Measurements from ENCODE around the gene SYNJ1.
"Not testable (repeated sequence)": the region's sequence is repeated elsewhere in the genome, so short reads cannot be mapped to it uniquely, and the experiment has no call there.

Gene SYNJ1

DNA sequence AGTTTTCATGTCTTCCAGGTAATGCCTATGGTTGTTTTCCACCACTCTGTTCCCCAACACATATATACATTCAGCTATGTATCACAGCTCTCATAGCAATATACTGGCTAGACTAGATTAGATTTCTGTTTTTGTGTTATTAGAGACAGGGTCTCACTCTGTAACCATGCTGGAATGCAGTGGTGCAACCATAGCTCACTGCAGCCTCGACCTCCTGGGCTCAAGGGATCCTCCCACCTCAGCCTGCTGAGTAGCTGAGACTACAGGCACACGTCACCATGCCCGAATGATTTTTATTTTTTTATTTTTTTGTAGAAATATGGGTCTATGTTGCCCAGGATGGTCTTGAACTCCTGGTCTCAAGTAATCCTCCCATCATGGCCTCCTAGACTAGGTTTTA lies 37.7 kb downstream of the SYNJ1 start:
- no peak for DNase-seq (ENCODE audit: low spot score)

DNA sequence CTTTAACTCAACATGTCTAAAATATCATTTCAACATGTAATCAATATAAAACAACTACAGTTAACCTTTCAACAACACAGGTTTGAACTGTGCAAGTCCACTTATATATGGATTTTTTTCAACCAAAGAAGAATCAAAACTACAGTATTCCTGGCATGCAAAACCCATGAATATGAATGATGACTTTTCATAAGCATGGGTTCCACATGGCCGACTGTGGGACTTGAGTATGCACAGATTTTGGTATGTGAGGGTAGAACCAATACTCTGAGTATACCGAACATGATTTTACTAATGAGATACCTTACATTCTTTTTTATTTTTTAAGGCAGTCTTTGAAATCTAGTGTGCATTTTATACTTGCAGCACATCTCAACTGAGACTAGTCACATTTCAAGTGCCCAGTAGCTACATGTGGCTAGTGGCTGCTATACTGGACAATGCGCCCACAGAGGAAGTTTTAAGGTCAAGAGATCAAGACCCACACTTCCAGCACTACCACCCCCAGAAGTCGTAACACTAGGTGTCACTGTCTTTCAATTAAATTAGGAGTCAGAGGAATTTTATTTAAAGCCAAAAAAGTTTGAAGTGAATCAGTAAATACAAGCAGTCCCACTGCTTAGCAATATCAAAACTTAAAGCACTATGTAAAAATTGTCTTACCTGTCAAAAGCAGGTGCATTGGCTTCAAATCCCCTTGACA lies 40.0 kb downstream of the SYNJ1 start:
- DNase-seq (ENCODE audit: low spot score) = no peak

- DNase-seq (ENCODE audit: low spot score) = no peak
Observed at GRCh38 chr21:32682696-32683474, 44.9 kb downstream of the SYNJ1 start.

DNA sequence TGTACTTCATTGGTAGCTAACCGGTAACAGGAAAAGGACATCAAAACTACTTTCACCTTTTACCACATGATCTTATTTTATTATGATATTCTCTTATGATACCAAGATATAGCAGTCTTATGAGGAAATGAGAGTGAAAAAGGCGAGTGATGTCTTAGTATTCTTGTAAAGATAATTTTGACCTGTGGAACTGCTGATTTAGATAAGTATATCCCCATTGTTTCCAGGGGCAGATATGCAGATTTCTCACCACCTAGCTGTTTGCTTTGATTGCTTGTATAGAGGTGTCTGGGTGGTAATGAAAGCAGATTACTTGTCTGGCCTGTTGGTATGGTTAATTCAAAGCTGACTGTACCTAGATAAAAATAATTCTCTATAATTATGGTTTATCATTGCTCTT lies 53.1 kb downstream of the SYNJ1 start:
- DNase-seq (ENCODE audit: low spot score) = no peak

DNA sequence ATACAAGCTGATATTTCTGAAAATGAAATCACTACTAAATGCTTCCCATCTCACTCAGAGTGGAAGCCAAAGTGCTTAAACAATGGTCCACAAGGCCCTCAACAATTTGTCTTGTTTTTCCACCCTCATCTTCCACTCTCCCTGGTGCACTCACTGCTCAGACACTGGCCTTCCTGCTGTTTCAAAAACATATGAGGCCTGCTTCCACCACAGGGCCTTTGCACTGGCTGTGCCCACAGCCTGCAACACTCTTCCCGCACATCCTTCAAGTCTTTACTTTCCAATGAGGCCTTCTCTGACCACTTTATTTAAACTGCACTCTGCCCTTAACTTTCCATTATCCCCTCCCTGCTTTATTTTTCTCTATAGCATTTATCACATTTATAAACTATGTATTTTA lies 53.8 kb downstream of the SYNJ1 start:
- DNase-seq (ENCODE audit: low spot score) = no peak

DNA sequence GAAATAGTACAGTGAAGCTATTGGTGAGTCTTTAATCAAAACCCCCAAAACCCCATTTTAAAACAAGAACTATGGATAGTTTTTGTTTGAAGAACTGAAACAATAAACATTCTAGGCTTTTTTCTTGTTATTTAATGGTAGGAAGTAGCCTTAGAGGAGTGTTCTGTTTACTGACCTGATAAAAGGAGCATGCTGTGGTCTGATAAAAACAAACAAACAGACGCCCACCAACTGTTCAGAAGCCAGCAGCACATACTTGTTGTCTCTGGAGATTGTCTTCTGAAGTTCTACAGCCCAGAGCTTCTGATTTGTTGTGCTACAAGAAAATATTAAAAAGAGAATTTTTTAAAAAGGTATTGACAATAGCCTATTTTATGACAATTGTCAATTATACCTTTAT lies 61.6 kb downstream of the SYNJ1 start:
- no peak for DNase-seq (ENCODE audit: low spot score)

DNA sequence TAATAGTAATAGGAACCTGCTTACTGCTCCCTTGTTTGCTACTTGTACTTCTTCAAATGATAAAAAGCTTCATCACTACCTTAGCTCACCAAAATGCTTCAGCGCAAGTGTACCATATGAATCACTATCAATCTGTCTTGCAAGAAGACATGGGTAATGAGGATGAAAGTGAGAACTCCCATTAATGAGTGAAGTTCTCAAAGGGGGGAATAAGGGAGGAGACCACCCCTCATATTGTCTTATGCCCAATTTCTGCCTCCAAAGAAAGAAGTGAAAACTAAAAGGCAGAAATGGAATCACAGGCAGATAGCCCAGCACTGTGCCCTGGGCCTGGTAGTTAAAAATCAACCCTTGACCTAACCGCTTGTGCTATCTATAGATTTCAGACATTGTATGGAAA lies 63.7 kb downstream of the SYNJ1 start:
- not testable (repeated sequence) for DNase-seq (ENCODE audit: low spot score)

GRCh38 chr21:32661981-32662380 lies 65.8 kb downstream of the SYNJ1 start:
- DNase-seq (ENCODE audit: low spot score) = not testable (repeated sequence)

DNA sequence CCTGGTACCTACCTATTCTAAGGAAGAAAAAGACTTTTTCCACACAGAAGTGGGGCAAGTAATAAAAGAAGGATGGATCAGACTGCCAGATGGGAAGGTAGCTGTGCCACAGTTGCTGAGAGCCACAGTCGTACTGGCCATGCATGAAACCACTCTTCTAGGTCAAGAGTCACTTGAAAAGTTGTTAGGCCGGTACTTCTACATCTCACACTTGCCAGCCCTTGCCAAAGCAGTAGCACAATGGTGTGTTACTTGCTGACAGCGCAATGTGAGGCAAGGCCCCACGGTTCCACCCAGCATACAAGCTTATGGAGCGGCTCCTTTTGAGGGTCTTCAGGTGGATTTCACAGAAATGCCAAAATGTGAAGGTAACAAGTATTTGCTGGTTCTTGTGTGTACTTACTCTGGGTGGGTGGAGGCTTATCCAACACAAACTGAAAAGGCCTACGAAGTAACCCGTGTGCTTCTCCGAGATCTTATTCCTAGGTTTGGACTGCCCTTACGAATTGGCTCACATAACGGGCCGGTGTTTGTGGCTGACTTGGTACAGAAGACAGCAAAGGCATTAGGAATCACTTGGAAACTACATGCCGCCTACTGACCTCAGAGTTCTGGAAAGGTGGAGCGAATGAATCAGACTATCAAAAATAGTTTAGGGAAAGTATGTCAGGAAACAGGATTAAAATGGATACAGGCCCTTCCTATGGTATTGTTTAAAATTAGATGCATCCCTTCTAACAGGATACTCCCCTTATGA lies 66.6 kb downstream of the SYNJ1 start:
- peak; percentile 6 for DNase-seq (ENCODE audit: low spot score)

- DNase-seq (ENCODE audit: low spot score) = no peak
Observed at GRCh38 chr21:32658524-32658923, 69.3 kb downstream of the SYNJ1 start.

DNA sequence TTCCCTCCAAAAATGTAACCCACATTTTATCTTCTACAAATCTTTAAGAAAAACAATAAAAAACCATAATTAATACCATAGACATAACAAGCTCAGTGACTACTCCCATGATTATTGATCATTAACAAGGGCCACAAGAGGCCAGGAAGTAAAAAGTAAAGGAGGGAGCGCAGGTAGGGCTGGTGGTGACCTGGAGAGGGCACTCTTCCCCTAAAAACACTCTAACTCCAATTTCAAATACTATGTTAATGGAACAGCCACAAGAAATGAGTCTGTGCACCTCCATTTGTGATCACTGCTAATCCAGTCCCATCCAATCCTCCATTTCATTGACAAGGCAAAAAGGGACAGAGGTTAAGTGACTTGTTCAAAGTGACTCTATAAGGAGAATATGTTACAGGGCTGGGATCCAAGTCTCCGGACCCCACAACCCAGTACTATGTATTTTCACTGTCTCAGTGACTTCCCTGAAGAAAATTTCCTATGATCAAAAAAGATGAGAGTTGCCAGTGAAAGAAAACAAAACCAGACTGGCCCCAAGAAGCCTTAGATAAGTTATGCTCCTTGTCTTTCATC lies 74.4 kb downstream of the SYNJ1 start:
- DNase-seq (ENCODE audit: low spot score) = no peak

DNA sequence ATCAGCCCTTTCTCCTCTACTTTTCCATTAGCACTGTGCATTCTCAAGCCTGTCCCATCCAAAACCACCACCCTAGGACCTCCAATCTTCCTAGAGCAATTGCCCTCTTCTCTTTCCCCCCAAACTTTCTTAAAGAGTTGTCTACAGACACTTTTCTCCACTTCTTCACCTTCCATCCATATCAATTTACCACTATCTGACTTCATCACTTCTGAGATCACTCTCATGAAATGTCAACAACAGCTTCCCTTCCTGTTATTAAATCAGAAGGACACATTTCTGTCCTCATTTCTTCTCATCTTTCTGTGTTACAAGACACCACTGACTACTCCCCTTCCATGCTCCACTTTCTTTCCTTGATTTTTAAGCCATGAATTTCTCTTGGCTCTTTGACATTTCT lies 79.6 kb downstream of the SYNJ1 start:
- DNase-seq (ENCODE audit: low spot score) = no peak

- no peak for DNase-seq (ENCODE audit: low spot score)
Observed at GRCh38 chr21:32645261-32646182, 82.3 kb downstream of the SYNJ1 start.

DNA sequence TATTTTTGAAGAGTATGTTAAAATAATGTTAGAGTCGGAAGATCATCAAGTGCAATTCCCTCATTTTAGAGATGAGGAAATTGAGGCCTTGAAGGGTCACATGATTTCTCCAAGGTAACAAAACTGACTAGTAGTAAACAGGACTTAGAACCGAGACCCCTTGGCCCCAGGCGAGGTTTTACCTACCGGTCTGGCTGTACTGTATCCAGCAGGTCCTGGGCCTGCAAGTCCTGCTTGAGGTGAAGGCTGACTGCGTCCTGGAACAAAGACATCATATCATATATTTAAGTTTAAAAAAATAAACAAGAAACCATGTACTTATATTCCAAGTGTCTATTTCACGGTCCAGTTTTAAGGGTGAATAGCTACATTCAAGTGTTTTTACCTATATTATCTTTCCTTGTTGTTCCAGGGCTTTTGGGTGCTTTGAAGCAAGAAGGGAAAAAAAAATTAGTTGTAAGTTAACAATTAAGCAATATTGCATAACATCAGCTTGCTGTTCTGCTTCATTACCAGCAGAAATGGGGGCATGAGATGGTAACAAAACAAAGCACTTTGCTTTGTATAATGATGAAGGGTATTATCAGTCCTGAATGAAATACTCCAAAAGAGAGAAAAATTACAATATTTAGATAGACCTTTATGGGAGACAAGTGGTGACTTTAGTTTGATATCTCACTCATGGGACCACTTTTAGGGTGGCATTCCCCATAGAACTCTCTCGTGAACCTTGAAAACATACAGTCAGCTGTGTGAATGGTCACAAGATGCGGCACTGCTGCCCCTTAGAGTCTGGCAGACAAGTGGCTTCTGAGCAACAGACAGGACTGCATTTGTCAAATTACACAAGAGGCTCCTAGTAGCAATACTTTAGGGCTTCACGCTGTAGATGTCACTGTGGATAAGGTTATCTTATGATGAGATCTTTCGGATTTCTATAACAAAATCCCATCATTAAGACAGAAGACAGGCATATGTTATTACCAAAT lies 85.8 kb downstream of the SYNJ1 start:
- no peak for DNase-seq (ENCODE audit: low spot score)

- no peak for DNase-seq (ENCODE audit: low spot score)
Observed at GRCh38 chr21:32626621-32627196, 101.1 kb downstream of the SYNJ1 start.

GRCh38 chr21:32618218-32618617 lies 109.6 kb downstream of the SYNJ1 start:
- not testable (repeated sequence) for DNase-seq (ENCODE audit: low spot score)

GRCh38 chr21:32613436-32614043 lies 114.3 kb downstream of the SYNJ1 start:
- DNase-seq (ENCODE audit: low spot score) = no peak

- DNase-seq (ENCODE audit: low spot score) = no peak
Observed at GRCh38 chr21:32612999-32613337, 114.8 kb downstream of the SYNJ1 start.
